Stimulated activated CD8-positive, alpha-beta memory T cell treated with anti-CD3 and anti-CD28 coated beads, Interleukin-7, amount 100 ng/mL, for 1 hour (primary cell): ENCODE results near the gene TPM2.

Source experiments
- DNase-seq, 2 donors: peaks; one replicate each; pipeline ENCODE4 v3.0.0-alpha.2; 2020; ENCODE audit warnings: low read depth in 2 of 2

Gene TPM2

GRCh38 chr9:35679091-35679490 lies 10.6 kb downstream of the TPM2 start:
- no peak for DNase-seq

DNA sequence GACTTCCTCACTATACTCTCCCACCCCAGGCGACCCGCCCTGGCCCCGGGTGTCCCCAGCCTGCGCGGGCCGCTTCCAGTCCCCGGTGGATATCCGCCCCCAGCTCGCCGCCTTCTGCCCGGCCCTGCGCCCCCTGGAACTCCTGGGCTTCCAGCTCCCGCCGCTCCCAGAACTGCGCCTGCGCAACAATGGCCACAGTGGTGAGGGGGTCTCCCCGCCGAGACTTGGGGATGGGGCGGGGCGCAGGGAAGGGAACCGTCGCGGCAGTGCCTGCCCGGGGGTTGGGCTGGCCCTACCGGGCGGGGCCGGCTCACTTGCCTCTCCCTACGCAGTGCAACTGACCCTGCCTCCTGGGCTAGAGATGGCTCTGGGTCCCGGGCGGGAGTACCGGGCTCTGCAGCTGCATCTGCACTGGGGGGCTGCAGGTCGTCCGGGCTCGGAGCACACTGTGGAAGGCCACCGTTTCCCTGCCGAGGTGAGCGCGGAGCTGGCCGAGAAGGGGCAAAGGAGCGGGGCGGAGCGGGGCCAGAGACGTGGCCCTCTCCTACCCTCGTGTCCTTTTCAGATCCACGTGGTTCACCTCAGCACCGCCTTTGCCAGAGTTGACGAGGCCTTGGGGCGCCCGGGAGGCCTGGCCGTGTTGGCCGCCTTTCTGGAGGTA lies 13.9 kb downstream of the TPM2 start:
- DNase-seq: no peak

DNA sequence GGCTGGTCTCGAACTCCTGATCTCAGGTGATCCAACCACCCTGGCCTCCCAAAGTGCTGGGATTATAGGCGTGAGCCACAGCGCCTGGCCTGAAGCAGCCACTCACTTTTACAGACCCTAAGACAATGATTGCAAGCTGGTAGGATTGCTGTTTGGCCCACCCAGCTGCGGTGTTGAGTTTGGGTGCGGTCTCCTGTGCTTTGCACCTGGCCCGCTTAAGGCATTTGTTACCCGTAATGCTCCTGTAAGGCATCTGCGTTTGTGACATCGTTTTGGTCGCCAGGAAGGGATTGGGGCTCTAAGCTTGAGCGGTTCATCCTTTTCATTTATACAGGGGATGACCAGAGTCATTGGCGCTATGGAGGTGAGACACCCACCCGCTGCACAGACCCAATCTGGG lies 14.5 kb downstream of the TPM2 start:
- DNase-seq: no peak

GRCh38 chr9:35674025-35674361 lies 15.7 kb downstream of the TPM2 start:
- no peak for DNase-seq

DNA sequence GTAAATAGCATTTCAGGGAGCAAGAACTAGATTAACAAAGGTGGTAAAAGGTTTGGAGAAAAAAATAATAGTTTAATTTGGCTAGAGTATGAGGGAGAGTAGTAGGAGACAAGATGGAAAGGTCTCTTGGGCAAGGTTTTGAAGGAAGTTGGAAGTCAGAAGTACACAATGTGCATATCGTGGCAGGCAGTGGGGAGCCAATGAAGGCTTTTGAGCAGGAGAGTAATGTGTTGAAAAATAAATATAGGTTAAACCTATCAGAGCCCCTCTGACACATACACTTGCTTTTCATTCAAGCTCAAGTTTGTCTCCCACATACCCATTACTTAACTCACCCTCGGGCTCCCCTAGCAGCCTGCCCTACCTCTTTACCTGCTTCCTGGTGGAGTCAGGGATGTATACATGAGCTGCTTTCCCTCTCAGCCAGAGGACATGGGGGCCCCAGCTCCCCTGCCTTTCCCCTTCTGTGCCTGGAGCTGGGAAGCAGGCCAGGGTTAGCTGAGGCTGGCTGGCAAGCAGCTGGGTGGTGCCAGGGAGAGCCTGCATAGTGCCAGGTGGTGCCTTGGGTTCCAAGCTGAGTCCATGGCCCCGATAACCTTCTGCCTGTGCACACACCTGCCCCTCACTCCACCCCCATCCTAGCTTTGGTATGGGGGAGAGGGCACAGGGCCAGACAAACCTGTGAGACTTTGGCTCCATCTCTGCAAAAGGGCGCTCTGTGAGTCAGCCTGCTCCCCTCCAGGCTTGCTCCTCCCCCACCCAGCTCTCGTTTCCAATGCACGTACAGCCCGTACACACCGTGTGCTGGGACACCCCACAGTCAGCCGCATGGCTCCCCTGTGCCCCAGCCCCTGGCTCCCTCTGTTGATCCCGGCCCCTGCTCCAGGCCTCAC lies 16.3 kb downstream of the TPM2 start, which contains the start of gene CA9:
Gene CA9, plus strand, starts transcription at position 797 of the 893 bp plus-strand sequence. Its CDS starts 32 bp downstream, at position 829.
- DNase-seq: no peak

GRCh38 chr9:35669331-35670145 lies 20.2 kb downstream of the TPM2 start:
- no peak for DNase-seq

DNA sequence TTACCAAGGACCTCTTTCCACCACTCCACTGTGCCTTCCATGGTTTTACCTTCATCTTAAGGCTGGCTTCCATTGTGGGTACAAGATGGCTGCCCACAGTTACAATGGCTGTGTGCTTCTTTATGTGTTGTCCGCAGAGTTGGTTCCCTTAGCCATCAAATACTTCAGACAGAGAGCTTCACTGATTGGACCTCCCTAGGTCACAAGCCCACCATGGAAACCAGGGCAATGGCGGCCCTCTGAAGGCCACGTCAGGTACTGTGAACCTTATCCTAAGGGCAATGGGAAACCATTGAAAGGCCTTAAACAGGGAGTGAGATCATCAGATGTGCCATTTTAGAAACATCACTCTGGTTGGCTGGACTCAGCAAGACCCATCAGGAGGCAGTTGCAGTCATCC lies 21.8 kb downstream of the TPM2 start:
- DNase-seq: no peak

DNA sequence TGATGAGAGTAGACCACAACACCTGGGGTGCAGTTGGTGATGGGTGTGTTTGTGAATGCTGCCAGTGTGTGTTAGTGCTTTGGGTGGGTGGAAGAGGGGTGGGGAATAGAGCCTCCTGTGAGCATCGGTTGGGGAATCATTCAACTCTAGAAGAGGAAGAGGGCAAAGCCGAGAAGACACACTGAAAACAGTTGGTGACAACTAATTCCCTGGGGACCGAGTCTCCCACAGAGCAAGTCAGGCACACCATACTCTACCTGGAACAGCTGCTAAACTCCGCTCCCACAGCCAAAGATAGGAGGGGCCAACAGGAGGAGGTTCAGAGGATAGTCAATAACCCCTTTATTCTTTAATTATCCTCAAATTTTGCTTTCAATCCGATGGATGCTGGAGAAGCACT lies 23.2 kb downstream of the TPM2 start:
- DNase-seq: no peak

GRCh38 chr9:35666045-35666444 lies 23.7 kb downstream of the TPM2 start:
- no peak for DNase-seq

DNA sequence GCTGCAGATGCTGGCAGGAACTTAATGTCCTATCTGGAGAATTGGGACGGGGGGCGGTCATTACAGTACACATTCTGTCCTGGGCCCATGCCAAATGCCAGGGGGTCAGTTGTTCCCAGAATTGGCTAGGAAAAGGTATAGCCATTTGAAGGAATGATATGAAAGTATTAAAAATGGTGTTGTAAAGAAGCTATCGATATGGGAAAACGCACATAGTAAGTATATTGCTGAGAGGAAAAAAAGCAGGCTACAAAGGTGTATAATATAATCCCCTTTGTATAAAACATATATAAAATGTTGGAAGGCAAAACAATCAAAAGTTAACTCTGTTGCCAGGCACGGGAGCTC lies 24.3 kb downstream of the TPM2 start:
- no peak for DNase-seq

DNA sequence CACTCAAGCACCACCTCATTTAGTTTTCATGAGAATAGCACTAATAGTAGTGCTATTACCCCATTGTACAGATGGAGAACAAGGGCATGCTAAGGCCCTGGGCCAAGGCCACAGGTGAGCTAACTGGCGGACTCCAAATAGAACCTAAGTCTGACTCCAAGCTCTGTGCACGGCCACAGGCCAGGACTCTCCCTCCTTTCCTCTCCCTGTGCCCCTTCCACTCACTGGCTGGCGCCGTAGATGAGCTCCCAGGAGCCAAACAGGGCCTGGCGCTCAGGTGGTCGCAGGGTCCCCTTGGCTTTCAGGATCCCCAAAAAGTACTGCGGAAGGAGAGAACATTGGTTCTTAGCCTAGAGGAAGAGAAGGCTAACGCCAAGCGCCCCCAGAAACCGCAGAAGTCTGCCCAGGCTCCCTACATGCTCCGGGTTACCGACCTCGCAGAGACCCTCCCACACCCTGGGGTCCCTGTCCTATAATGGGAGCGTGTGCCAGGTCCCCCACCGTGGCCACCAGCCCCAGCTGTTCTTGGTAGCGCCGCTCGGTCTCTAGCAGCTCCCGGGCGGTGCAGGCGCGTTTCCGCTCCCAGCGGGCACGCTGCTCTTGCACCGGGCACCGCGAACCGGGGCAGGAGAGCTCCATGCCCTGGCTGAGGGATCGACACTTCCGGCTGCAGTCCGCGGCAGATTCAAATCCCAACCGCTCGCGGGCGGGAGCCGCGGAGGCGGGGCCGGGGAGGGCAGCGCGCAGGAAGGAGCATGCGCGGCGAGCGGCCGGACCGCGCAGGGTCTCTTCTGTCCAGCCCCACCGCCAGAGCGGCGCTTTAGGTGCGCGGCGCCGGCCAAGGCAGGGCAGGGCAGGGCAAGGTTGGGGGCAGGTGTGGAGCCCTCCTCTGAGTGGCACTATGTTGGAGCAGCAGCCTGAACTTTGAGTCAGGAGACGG lies 24.9 kb downstream of the TPM2 start, which contains the start of gene ARHGEF39:
Gene ARHGEF39, minus strand, starts transcription at position 665 of the 940 bp plus-strand sequence. Its CDS starts 26 bp downstream, at position 639.
- no peak for DNase-seq

DNA sequence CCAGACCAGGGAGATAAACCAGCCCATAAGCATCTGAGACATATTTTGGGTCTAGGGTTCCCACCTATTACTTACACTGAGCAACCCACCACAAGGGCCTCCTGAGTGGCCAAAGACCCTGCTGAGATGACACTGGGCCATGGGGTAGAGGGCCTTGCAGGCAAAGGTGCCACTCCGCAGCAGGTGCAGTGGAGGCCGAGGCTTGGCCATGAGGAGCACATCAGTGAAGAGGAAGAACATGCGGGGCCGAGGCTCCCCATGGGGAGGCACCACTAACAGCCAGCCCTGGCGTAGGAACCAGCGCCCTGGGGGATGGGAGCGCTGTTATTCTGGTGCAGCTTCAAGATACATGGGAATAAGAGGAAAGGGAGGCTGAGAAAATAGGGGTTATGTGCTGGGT lies 27.3 kb downstream of the TPM2 start:
- DNase-seq: no peak

- DNase-seq: no peak
Observed at GRCh38 chr9:35661756-35662350, 27.9 kb downstream of the TPM2 start.

DNA sequence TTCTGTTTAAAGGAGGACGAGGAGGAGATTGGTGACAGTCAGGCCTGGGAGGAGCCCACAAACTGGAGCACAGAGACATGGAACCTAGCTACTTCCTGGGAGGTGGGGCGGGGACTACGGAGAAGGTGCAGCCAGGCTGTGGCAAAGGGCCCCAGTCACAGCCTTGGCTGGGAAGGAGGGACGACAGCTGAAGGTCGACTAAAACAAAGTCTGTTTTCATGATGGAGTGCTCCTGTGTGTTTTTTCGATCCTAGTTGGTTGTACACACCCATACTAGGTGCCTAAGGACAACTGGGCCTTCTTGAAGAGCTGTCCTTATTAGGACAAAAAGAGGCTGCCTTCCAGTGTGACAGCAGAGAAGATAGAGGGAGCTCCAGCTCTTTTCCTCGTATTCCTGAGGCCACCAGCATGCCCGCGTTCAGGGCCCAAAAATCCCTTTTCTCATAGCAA lies 28.7 kb downstream of the TPM2 start:
- DNase-seq: no peak

DNA sequence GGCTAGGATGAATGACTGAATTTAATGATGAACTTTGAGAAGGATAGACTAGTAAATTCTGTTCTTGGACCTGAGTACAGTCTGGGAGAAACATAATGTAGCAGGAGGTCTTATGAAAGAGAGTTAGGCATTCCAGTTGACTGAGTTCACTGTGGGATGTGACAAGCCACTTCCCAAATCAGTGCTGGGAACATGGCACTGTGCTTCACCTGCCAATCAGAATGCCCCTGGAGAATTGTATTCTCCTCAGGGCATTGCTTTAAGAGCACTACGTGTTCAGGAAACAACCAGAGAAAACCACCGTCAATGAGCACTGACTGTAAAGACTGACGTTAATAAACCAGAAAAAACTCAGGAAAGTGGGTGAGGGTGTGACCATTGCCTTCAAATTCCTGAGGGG lies 30.4 kb downstream of the TPM2 start:
- DNase-seq: no peak

DNA sequence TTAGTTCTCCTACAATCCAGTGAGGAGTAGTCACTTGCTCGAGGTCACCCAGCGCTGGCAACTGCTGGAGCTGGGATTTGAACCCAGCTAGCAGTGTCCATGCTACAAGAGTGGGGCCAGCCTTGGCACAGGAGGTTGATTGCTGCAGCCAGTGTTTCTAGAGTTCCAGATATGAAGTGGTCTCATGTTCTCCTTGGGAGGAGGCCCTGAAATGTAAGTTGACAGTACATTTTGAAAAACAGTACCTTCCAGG lies 30.8 kb downstream of the TPM2 start:
- DNase-seq: no peak

- peak; percentile 67 to 68 for DNase-seq
Observed at GRCh38 chr9:35658137-35658967, 31.4 kb downstream of the TPM2 start, which contains the start of gene CCDC107. TSS of gene CCDC107 (plus strand) at chr9:35658292. CDS start at chr9:35658380, 88 bp downstream.

DNA sequence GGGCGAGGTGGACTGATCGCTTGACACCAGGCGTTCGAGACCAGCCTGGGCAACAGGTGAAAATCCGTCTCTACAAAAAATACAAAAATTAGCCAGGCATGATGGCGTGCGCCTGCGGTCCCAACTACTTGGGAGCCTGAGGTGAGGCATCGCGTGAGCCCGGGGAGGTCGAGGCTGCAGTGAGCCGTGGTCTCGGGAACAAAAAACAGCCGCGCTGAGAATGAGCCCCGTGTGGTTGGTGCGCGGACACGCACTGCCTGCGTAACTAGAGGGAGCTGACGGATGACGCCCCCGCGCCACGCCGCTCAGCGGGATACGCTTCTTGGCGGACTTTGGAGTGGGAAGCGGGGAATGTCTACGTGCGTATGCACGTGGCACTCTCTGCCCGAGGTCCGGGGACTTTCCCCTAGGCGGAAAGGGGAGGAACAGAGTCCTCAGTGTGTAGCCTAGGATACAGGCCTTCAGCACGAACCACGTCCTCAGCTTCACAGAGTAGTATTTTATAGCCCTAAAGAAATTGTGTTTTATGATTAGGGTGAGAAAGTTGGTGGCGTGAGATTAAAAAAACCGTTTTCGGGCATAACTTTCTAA lies 32.1 kb downstream of the TPM2 start, which contains the start of gene RMRP:
Gene RMRP, minus strand, starts transcription at position 474 of the 591 bp plus-strand sequence.
- DNase-seq: peak; percentile 59 to 64

- no peak for DNase-seq
Observed at GRCh38 chr9:35656831-35657545, 32.7 kb downstream of the TPM2 start.
